Fibroblast of lung (primary cell): ENCODE measurements around the gene NOL4L. TPM values are rescaled to one million over a fixed set of nuclear protein-coding genes. Genes with fewer than 3 reads are reported as not detected.

Experiments
- DNase-seq, 2 donors: peaks; one replicate each; pipeline versions ENCODE4 v3.0.0 to v3.0.0-alpha.2; 2010; ENCODE audit warnings: low read depth in 2 of 2
- H2AFZ ChIP-seq: 2 replicates; pipeline ENCODE4 v1.5.1; 2012; ENCODE audit warnings: low read length, control low read depth, inconsistent platforms
- H3K27ac ChIP-seq: 2 replicates; pipeline ENCODE4 v1.5.1; 2011; ENCODE audit warnings: low read length, control low read depth; ENCODE audit not compliant: insufficient read depth
- H3K27me3 ChIP-seq: 2 replicates; pipeline ENCODE4 v1.5.1; 2011; ENCODE audit warnings: mild to moderate bottlenecking, low read length; ENCODE audit not compliant: control insufficient read depth, insufficient read depth
- H3K36me3 ChIP-seq: 2 replicates; pipeline ENCODE4 v1.5.1; 2011; ENCODE audit warnings: low read length; ENCODE audit not compliant: control insufficient read depth, insufficient read depth
- H3K4me1 ChIP-seq: 2 replicates; pipeline ENCODE4 v1.5.1; 2011; ENCODE audit warnings: low read length; ENCODE audit not compliant: control insufficient read depth, insufficient read depth; ENCODE audit errors: extremely low read depth
- H3K4me2 ChIP-seq: 2 replicates; pipeline ENCODE4 v1.5.1; 2011; ENCODE audit warnings: low read length, control low read depth; ENCODE audit not compliant: insufficient read depth; ENCODE audit errors: extremely low read depth
- H3K4me3 ChIP-seq, 4 experiments: fragments of 200-600 bp in 1 of 4; sonication (generic) in 1 of 4; replicated peaks in 1 of 4; 2 replicates each; pipeline ENCODE4 v1.5.1; 2011 to 2016; ENCODE audit warnings: low read length in 4 of 4, low read depth in 3 of 4, mild to moderate bottlenecking in 3 of 4, control low read depth in 2 of 4, inconsistent platforms in 1 of 4, mixed read lengths in 1 of 4; ENCODE audit not compliant: insufficient read depth in 1 of 4; ENCODE audit errors: control extremely low read depth in 1 of 4
- H3K79me2 ChIP-seq: 2 replicates; pipeline ENCODE4 v1.5.1; 2012; ENCODE audit warnings: mild to moderate bottlenecking, low read length, inconsistent platforms; ENCODE audit not compliant: control insufficient read depth, insufficient read depth
- H3K9ac ChIP-seq: 2 replicates; pipeline ENCODE4 v1.5.1; 2011; ENCODE audit warnings: mild to moderate bottlenecking, low read length, control low read depth; ENCODE audit not compliant: insufficient read depth
- H3K9me3 ChIP-seq: 2 replicates; pipeline ENCODE4 v1.5.1; 2012; ENCODE audit warnings: low read depth, low read length; ENCODE audit not compliant: control insufficient read depth, insufficient read depth
- H4K20me1 ChIP-seq: 2 replicates; pipeline ENCODE4 v1.5.1; 2011; ENCODE audit warnings: low read length; ENCODE audit not compliant: control insufficient read depth, insufficient read depth; ENCODE audit errors: extremely low read depth
- CTCF ChIP-seq, 2 donors: IDR thresholded peaks in 1 of 2; conservative IDR thresholded peaks in 1 of 2; 1 replicate in 1 of 2; 2 replicates in 1 of 2; pipeline ENCODE4 v1.5.1; 2011 to 2012; ENCODE audit warnings: low read length in 2 of 2, control low read depth in 1 of 2, inconsistent platforms in 1 of 2, low read depth in 1 of 2, mild to moderate bottlenecking in 1 of 2
- EZH2 ChIP-seq: IDR thresholded peaks from 2 replicates; pipeline ENCODE4 v1.5.1; 2012; ENCODE audit warnings: low read length, control low read depth, mild to moderate bottlenecking; ENCODE audit errors: missing control alignments
- polyA plus RNA-seq, 2 donors: library from polyadenylated mRNA; depleted of rRNA in 1 of 2; stranded (reverse) in 1 of 2; unstranded in 1 of 2; fragments of >200 nt; gene quantifications; 2 replicates each; pipeline ENCODE4 v1.2.1, GENCODE V29; 2011 to 2012; ENCODE audit warnings: missing spikeins in 1 of 2
- total RNA-seq: library from RNA; depleted of rRNA; stranded (reverse); fragments of >200 nt; gene quantifications from 2 replicates; pipeline ENCODE4 v1.2.1, GENCODE V29; 2014

Gene NOL4L
- total and polyA plus RNA-seq, 2 donors (not counting 1 experiment from before 2014, with no cell fraction given), result 3.2 to 4.0 TPM

- no peak overlapping the region for H3K27ac ChIP-seq
- no peaks in the 10 kb centered on the region for H3K79me2 ChIP-seq
- peaks cover 2% of the 10 kb centered on the region for H3K4me1 ChIP-seq
- no peak overlapping the region for H2AFZ ChIP-seq
- no peak overlapping the region for H3K4me2 ChIP-seq
- peaks cover 16% of the 10 kb centered on the region for H3K36me3 ChIP-seq
- H3K9me3 ChIP-seq, result no peaks in the 10 kb centered on the region
- DNase-seq, result no peak
- H3K4me3 ChIP-seq, result no peak overlapping the region
- H3K27me3 ChIP-seq, result no peaks in the 10 kb centered on the region
- no peak for TF ChIP-seq CTCF (conservative IDR thresholded peaks at IDR 0.05 in 1 of 2, IDR thresholded peaks at IDR 0.05 in 1 of 2; ENCODE audit: low read depth in 1 of 2, low read length in 2 of 2)
- no peak for TF ChIP-seq EZH2
- H4K20me1 ChIP-seq, result no peaks in the 10 kb centered on the region
- H3K9ac ChIP-seq, result no peak overlapping the region
Observed at GRCh38 chr20:32452776-32453466, 132.2 kb downstream of the NOL4L start.

- H3K27me3 ChIP-seq, result no peaks in the 10 kb centered on the region
- H3K4me1 ChIP-seq, result peaks cover 2% of the 10 kb centered on the region
- no peaks in the 10 kb centered on the region for H3K79me2 ChIP-seq
- no peak for DNase-seq
- H3K9me3 ChIP-seq, result no peaks in the 10 kb centered on the region
- H3K4me3 ChIP-seq, result no peak overlapping the region
- no peak overlapping the region for H3K27ac ChIP-seq
- H3K4me2 ChIP-seq, result no peak overlapping the region
- TF ChIP-seq CTCF (conservative IDR thresholded peaks at IDR 0.05 in 1 of 2, IDR thresholded peaks at IDR 0.05 in 1 of 2; ENCODE audit: low read depth in 1 of 2, low read length in 2 of 2), result no peak
- no peak for TF ChIP-seq EZH2
- H4K20me1 ChIP-seq, result no peaks in the 10 kb centered on the region
- no peak overlapping the region for H2AFZ ChIP-seq
- peaks cover 18% of the 10 kb centered on the region for H3K36me3 ChIP-seq
- H3K9ac ChIP-seq, result no peak overlapping the region
Observed at GRCh38 chr20:32451682-32452461, 133.3 kb downstream of the NOL4L start.

GRCh38 chr20:32451340-32451681 is 133.8 kb downstream of the NOL4L start:
- no peaks in the 10 kb centered on the region for H3K4me1 ChIP-seq
- no peak overlapping the region for H3K4me3 ChIP-seq
- no peaks in the 10 kb centered on the region for H3K27me3 ChIP-seq
- H4K20me1 ChIP-seq, result no peaks in the 10 kb centered on the region
- H3K79me2 ChIP-seq, result no peaks in the 10 kb centered on the region
- no peak overlapping the region for H2AFZ ChIP-seq
- H3K36me3 ChIP-seq, result peaks cover 22% of the 10 kb centered on the region
- H3K4me2 ChIP-seq, result no peak overlapping the region
- H3K27ac ChIP-seq, result no peak overlapping the region
- no peak for DNase-seq
- H3K9ac ChIP-seq, result no peak overlapping the region
- no peaks in the 10 kb centered on the region for H3K9me3 ChIP-seq
- no peak for TF ChIP-seq CTCF (conservative IDR thresholded peaks at IDR 0.05 in 1 of 2, IDR thresholded peaks at IDR 0.05 in 1 of 2; ENCODE audit: low read depth in 1 of 2, low read length in 2 of 2)
- no peak for TF ChIP-seq EZH2
